DMS53 treated with DMSO at 0.1 percent for 48 hours (cell line): ENCODE results near the gene ZNF679.
"Not testable (repeated sequence)": the region's sequence is repeated elsewhere in the genome, so short reads cannot be mapped to it uniquely, and the experiment has no call there.

Experiments used
- DNase-seq: peaks from one replicate; lab custom pipeline; 2025; ENCODE audit not compliant: unreplicated experiment; lab: John Stamatoyannopoulos, UW

Gene ZNF679

DNA sequence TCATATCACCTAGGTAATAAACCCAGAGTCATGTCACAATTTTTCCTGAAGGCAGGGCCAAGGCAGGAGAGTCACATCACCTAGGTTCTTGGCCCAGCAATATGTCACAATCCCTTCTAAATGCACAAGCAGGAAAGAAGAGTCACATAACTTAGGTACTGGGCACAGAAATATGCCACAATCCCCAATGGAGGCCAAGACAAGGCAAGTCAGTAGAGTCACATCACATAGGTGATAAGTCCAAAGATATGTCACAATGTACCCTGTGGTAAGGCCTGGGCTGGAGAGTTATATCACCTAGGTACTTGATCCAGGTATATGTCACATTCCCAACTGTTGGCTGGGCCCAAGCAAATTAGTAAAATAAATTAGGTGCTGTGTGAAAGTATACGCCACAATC, at the start of gene ZNF679:
TSS of gene ZNF679 (plus strand) at position 301 of the 400 bp plus-strand sequence. CDS start 20,644 bp downstream, outside the sequence.
- DNase-seq = not testable (repeated sequence)

DNA sequence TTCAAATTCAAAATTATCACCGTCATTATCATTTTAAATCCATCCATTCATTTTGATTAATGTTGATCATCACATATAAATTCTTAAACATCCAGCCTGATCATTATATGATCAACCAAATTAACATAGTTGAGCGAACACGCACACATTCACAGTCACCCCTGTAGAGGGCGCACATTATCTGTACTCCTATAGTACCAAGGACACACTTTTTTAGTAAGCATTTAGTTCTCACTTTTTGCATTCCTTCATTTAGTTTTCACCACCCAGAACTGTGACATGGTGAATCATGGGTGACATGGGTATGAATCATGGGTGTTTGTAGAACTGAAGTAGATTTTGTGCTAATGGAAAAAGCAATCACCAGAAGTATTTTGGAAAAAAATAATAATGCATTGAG, 47.3 kb upstream of the ZNF679 start:
- no peak for DNase-seq

DNA sequence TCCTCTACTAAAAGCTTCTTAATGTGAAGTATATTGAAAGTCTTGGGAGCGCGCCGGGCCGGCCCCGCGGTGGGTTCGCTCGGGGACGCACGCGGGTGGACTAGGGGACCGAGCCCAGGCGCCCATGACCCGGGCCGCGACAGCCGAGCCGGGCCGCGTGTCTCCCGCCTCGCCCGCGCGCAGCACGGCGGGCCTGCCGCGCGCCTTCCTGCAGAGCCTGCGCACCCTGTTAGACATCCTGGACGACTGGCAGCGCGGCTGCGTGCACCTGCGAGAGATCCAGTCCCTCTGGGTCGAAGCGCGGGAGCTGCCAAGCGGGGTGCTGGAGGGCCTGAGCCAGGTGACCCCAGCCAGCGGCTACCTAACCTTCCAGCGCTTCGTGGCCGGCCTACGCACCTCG, 46.7 kb upstream of the ZNF679 start:
- no peak for DNase-seq

DNA sequence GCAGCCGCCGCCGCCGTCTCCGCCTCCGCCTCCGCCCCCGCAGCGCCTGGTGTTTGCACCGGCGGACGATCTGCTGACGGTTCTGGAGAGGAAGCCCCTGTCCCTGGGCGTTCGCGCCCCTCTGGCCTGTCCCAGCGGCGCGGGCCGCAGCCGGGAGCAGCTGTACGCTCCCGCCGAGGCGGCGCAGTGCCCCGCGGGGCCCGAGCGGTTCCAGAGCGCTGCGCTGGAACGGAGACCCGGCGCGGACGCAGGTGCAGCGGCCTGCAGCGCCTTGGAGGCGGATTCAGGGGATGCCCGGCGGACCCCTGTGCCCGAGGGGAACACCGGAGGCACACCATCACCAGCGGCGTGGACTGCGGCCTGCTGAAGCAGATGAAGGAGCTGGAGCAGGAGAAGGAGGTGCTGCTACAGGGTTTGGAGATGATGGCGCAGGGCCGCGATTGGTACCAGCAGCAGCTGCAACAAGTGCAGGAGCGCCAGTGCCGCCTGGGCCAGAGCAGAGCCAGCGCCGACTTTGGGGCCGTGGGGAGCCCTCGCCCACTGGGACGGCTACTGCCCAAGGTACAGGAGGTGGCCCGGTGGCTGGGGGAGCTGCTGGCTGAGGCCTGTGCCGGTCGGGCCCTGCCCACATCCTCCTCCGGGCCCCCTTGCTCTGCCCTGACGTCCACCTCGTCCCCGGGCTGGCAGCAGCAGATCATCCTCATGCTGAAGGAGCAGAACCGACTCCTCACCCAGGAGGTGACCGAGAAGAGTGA, 46.1 kb upstream of the ZNF679 start:
- no peak for DNase-seq

- no peak for DNase-seq
These were observed 45.0 kb upstream of the ZNF679 start for GRCh38 chr7:64183126-64183742.

DNA sequence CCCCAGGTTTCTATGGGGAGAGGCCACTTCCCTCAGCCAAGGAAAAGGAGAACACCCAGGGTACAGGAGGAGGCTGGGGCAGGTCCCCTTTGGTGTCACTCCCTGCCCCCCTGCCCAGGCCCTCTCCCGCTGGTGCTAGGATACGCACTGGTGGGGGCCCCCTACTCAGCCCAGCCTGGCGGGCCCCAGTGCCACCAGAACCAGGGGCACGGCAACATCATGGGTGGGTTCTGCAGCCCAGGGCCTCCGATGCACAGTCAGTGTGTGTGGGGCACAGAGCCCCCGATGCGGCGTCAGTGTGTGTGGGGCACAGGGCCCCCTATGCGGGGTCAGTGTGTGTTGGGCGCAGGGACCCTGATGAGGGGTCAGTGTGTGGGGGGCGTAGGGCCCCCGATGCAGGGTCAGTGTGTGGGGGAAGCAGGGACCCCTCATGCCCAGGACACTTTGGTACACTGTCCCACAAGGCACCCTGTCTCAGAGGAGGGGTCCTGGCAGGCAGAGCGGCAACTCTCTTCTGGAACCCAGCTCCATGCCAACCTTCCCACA, 44.4 kb upstream of the ZNF679 start:
- DNase-seq = no peak

DNA sequence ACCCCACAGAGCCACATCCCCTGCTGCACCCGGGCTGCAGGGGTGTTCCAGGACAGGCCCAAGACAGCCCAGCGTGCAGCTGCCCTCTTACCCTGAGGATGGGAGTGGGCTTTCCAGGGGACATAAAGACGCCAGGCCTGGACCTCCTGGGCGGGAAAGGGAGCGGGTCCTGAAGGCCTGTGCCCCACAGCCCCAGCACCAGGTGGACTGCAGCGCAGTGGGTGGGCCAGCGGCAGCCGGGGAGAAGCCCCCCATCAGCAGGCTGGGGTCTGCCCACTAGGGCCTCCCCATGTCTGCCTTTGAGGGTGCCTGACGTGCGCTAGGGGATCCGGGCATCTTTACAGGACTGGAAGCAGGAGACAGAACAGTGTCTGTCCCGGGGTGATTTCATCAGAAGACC, 43.9 kb upstream of the ZNF679 start:
- no peak for DNase-seq

DNA sequence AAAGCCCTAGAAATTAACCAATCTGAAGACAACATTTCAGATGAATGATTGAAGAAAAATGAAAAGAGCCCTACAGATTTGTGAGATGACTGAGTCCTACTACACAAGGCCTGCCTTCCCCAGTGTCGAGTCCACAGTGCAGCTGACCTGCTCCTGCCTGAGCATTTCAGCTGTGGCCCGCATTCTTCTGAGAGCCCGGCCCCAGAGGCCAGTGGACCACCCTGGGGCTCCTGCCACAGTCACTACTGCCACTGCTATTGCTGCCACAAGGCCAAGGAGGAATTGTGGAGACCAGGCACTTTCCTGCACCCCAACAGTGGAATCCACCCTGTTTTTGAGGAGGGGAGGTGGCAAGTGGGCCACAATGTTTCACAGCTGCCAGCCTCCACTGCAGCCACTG, 40.9 kb upstream of the ZNF679 start:
- no peak for DNase-seq

- no peak for DNase-seq
These were observed 36.0 kb upstream of the ZNF679 start for GRCh38 chr7:64192148-64192704.

DNA sequence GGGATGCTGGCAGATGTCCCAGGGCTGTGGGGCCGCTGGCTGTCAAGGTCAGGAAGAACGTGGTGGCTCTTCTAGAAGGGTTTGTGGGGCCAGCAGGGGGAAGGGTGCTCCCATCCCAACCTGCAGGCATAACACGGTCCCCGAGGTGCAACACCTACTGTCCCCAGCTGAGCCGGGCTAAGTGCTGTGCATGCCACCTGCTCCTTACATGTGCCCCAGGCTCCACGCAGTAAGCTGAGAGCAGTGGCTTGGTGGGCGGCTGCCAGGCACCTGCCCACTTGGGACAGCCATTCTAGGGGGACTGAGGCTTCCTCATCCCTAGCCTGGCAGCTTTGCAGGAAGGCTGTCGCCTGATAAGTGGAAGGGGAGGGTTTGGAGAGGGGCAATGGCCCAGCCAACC, 35.5 kb upstream of the ZNF679 start:
- DNase-seq = no peak

- DNase-seq = no peak
These were observed 21.4 kb upstream of the ZNF679 start, which contains the start of gene ZNF735 for GRCh38 chr7:64206903-64207302. ZNF735 (plus strand) TSS chr7:64207203; CDS start chr7:64207203, 0 bp downstream.

- DNase-seq = not testable (repeated sequence)
These were observed 8.5 kb upstream of the ZNF679 start for GRCh38 chr7:64219710-64220298.

DNA sequence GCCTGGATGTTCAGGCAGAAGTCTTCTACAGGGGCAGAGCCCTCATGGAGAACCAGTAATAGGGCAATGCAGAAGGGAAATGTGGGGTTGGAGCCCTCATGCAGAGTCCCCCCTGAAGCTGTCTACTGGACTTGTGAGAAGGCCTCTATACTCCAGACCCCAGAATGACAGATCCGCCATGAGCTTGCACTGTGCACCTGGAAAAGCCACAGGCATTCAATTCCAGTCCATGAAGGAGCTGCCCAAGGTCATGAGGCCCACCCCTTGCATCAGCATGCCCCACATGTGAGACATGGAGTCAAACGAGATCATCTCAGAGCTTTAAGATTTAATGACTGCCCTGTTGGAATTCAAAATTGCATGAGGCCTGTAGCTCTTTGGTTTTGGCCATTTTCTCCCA, 4.9 kb upstream of the ZNF679 start:
- DNase-seq = no peak

DNA sequence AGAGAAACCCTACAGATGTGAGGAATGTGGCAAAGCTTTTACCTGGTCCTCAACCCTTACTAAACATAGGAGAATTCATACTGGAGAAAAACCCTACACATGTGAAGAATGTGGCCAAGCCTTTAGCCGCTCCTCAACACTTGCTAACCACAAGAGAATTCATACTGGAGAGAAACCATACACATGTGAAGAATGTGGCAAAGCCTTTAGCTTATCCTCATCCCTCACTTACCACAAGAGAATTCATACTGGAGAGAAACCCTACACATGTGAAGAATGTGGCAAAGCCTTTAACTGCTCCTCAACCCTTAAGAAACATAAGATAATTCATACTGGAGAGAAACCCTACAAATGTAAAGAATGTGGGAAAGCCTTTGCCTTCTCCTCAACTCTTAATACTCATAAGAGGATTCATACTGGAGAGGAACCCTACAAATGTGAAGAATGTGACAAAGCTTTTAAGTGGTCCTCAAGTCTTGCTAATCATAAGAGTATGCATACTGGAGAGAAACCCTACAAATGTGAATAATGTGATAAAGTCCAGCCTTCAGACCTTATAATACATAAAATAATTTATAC, 38.2 kb downstream of the ZNF679 start:
- no peak for DNase-seq

- DNase-seq = no peak
These were observed 49.4 kb downstream of the ZNF679 start for GRCh38 chr7:64277630-64278029.

- no peak for DNase-seq
These were observed 66.6 kb downstream of the ZNF679 start for GRCh38 chr7:64294701-64295420.

DNA sequence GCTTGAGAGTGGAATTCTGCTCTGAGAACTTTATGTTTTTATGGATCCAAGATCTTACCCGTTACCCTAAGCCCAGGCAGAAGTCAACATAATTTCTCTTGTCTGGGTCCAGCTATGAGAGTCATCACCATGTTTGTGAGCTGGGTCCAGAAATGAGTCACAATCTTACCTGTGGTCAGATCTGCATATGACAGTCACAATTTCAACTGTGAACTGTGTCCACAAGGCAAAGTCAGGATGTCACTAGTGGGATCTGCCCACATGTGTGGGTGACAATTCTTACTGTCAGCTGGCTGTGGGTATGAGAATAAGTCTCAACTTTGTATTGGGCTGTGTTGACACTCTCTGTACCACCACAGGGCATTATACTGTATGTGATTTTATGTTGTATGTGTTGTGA, 69.1 kb downstream of the ZNF679 start:
- DNase-seq = not testable (repeated sequence)

DNA sequence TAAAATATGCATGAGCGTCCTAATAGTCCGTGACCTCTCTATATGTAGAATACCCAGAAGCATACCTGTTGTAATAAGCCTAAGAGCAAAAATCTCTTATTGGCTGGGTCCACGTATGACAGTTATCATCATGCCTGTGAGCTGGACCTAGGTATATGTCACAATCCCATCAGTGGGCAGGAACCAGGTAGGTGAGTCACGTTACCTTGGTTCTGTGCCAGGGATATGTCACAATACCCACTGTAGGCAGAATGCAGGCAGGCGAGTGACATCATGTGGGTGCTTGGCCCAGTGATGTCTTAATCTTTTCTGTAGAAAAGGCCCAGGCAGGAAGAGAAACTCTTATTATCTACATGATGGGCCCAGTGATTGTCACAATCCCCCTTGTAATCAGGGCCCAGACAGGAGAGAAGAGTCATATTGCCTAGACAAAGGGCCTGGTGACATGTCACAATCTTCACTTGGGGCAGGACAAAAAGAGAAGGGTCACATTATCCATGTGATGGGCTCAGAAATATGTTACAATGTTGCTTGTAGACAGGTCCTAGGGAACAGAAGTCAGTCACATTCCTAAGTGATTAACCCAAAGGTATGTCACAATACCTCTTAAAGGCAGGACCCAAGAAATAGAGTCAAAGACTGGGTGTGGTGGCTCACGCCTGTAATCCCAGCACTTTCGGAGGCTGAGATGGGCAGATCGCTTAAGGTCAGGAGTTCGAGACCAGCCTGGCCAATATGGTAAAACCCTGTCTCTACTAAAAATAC, 72.5 kb downstream of the ZNF679 start:
- DNase-seq = no peak

DNA sequence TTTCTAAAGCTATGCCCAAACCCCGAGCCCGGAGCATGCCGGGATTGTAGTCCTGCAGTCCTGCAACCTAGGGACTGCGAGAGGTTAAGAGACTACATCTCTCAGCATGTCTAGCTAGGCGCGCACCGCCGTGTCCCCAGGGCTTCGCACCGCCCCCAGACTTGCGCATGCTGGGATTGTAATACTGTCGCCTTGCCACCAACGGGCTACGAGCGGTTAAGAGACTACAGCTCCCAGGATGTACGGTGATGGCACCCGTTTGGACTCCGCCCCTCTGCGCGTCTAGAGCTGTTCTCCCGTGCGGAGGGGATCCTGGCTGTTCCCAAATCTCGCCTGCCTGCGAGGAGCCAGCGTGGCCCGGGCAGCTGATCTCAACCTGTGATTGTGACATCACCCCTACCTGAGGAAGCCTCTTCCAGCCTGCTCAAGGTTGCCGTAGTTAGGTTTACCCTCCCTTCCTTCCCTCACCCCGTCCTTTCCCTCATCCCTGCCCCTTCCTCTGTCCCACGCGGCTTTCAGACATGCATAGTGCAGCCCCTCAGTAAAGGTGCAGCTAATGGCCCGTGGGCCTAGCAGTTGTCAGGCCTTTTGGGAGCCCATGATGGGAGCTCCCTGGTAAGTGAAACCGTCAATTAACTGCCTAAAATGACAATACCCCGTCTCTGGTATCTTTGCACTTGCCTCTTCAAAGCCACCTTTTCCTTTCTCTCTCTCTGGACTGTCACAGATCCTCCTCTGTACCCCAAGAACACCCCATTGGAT, 79.2 kb downstream of the ZNF679 start:
- DNase-seq = peak; percentile 99
